HepG2 (cell line): Measurements from ENCODE around the gene ACADS. TPM values are rescaled to one million over a fixed set of nuclear protein-coding genes. Genes with fewer than 3 reads are reported as not detected.

ENCODE experiments used
- ATAC-seq: fragments of 200-7000 bp; cut with Tn5 transposase; 3 replicates; pipeline ENCODE4 v1.9.1; 2020; ENCODE audit warnings: mild to moderate bottlenecking, moderate library complexity
- BruUV-seq: library from RNA; stranded (reverse); fragments of 400-500 nt; replicated peaks from 2 replicates; lab custom pipeline; 2021; lab: Mats Ljungman, UMichigan
- CTCF ChIA-PET: fragments of 300-600 bp; formaldehyde crosslinking; extraction: SDS; loops from one replicate; lab custom pipeline; 2021; ENCODE audit warnings: low total read pairs, inconsistent platforms, low intra/inter-chr PET ratio; lab: Yijun Ruan, JAX
- POLR2A ChIA-PET: fragments of 350-600 bp; sonication (Branson Sonifier 250); formaldehyde crosslinking; loops from one replicate; lab custom pipeline; 2020; ENCODE audit warnings: antibody characterized with exemption, inconsistent platforms; lab: Yijun Ruan, JAX
- DNase-seq: peaks from one replicate; pipeline ENCODE4 v3.0.0-alpha.2; 2015; ENCODE audit warnings: low spot score
- FAIRE-seq: peaks from 3 replicates; lab custom pipeline; 2011; peaks lifted over from hg19 to GRCh38; lab: Jason Lieb, UNC
- H2AFZ ChIP-seq: one replicate; pipeline ENCODE4 v1.6.1; 2011; ENCODE audit warnings: low read length, inconsistent platforms
- H3K27ac ChIP-seq: fragments of 300-600 bp; 3 replicates; pipeline ENCODE4 v1.8.0; 2011; ENCODE audit warnings: mixed run types, mild to moderate bottlenecking, mixed read lengths, low read length, inconsistent platforms; ENCODE audit not compliant: insufficient read depth; ENCODE audit errors: extremely low read length
- H3K27me3 ChIP-seq, 2 experiments: fragments of 200-600 bp in 1 of 2; 2 replicates in 1 of 2; 3 replicates in 1 of 2; pipeline versions ENCODE4 v1.6.0 to v1.8.0; 2011; ENCODE audit warnings: low read length in 2 of 2, mild to moderate bottlenecking in 2 of 2, moderate library complexity in 2 of 2, inconsistent platforms in 1 of 2; ENCODE audit not compliant: insufficient read depth in 2 of 2, control insufficient read depth in 1 of 2
- H3K36me3 ChIP-seq, 2 experiments: fragments of 200-600 bp in 1 of 2; replicated peaks in 1 of 2; 2 replicates in 1 of 2; 3 replicates in 1 of 2; pipeline versions ENCODE4 v1.5.1 to v1.8.0; 2011; ENCODE audit warnings: low read length in 2 of 2, inconsistent platforms in 1 of 2; ENCODE audit not compliant: insufficient read depth in 2 of 2, control insufficient read depth in 1 of 2
- H3K4me1 ChIP-seq: 2 replicates; pipeline ENCODE4 v1.5.1; 2012; ENCODE audit warnings: low read length, inconsistent platforms; ENCODE audit not compliant: insufficient read depth
- H3K4me2 ChIP-seq: 2 replicates; pipeline ENCODE4 v1.6.0; 2011; ENCODE audit warnings: low read depth, low read length, inconsistent platforms
- H3K4me3 ChIP-seq, 3 experiments: fragments of 200-600 bp in 1 of 3; sonication (generic), shearing (Covaris generic) in 1 of 3; replicated peaks in 1 of 3; 2 replicates each; pipeline ENCODE4 v1.5.1; 2011 to 2016; ENCODE audit warnings: low read length in 3 of 3, inconsistent platforms in 2 of 3, low read depth in 2 of 3, mild to moderate bottlenecking in 2 of 3, control low read depth in 1 of 3, mixed read lengths in 1 of 3; ENCODE audit not compliant: insufficient read depth in 1 of 3
- H3K79me2 ChIP-seq: one replicate; pipeline ENCODE4 v1.6.1; 2011; ENCODE audit warnings: low read length, inconsistent platforms; ENCODE audit not compliant: insufficient read depth
- H3K9ac ChIP-seq: 2 replicates; pipeline ENCODE4 v1.6.0; 2011; ENCODE audit warnings: mild to moderate bottlenecking, low read depth, low read length, inconsistent platforms; ENCODE audit not compliant: insufficient read depth
- H3K9me3 ChIP-seq: 2 replicates; pipeline ENCODE4 v1.5.1; 2012; ENCODE audit warnings: mild to moderate bottlenecking, low read length
- H4K20me1 ChIP-seq: 2 replicates; pipeline ENCODE4 v1.6.0; 2011; ENCODE audit warnings: inconsistent platforms, mild to moderate bottlenecking, low read length, moderate library complexity; ENCODE audit not compliant: insufficient read depth
- ADNP ChIP-seq: sonication (generic); formaldehyde crosslinking; IDR thresholded peaks from 2 replicates; pipeline ENCODE4 v1.4.0; 2020; ENCODE audit warnings: missing genetic modification reagents
- HDAC1 ChIP-seq: sonication (generic); formaldehyde crosslinking; IDR thresholded peaks from 2 replicates; pipeline ENCODE4 v1.5.1; 2020; ENCODE audit warnings: mild to moderate bottlenecking, missing genetic modification reagents
- HDAC2 ChIP-seq: sonication (generic); formaldehyde crosslinking; IDR thresholded peaks from 2 replicates; pipeline ENCODE4 v1.4.0; 2020; ENCODE audit warnings: missing genetic modification reagents
- HMG20A ChIP-seq: IDR thresholded peaks from 2 replicates; pipeline ENCODE4 v1.6.1; 2016; ENCODE audit warnings: borderline replicate concordance
- HMGA1 ChIP-seq: sonication (generic); formaldehyde crosslinking; conservative IDR thresholded peaks from 2 replicates; pipeline ENCODE4 v1.4.0; 2020; ENCODE audit warnings: missing genetic modification reagents
- NFE2L1 ChIP-seq: sonication (generic); formaldehyde crosslinking; IDR thresholded peaks from 2 replicates; pipeline ENCODE4 v1.4.0; 2020; ENCODE audit warnings: missing genetic modification reagents, mild to moderate bottlenecking, borderline replicate concordance
- NFIB ChIP-seq: sonication (generic); formaldehyde crosslinking; IDR thresholded peaks from 2 replicates; pipeline ENCODE4 v1.9.0; 2021; ENCODE audit warnings: missing genetic modification reagents, mild to moderate bottlenecking, borderline replicate concordance
- NR2F1 ChIP-seq, 2 experiments: fragments of 450-650 bp in 1 of 2; formaldehyde crosslinking in 1 of 2; IDR thresholded peaks; 2 replicates each; pipeline versions ENCODE4 v1.5.0 to v1.6.1; 2016 to 2020; ENCODE audit warnings: mild to moderate bottlenecking in 1 of 2, missing compliant biosample characterization in 1 of 2, missing genetic modification reagents in 1 of 2, moderate library complexity in 1 of 2
- NR2F6 ChIP-seq, 2 experiments: IDR thresholded peaks; 2 replicates each; pipeline ENCODE4 v1.6.1; 2016; ENCODE audit warnings: antibody characterized with exemption in 1 of 2, mild to moderate bottlenecking in 1 of 2
- PHF8 ChIP-seq: sonication (generic); formaldehyde crosslinking; IDR thresholded peaks from 2 replicates; pipeline ENCODE4 v1.5.0; 2020; ENCODE audit warnings: missing genetic modification reagents
- SKI ChIP-seq: fragments of 450-650 bp; IDR thresholded peaks from one replicate; pipeline ENCODE4 v1.6.1; 2018; ENCODE audit warnings: mild to moderate bottlenecking; ENCODE audit not compliant: partially characterized antibody
- YEATS2 ChIP-seq: sonication (generic); formaldehyde crosslinking; IDR thresholded peaks from 2 replicates; pipeline ENCODE4 v1.4.0; 2020; ENCODE audit warnings: missing genetic modification reagents, borderline replicate concordance
- ZFP91 ChIP-seq: sonication (generic); formaldehyde crosslinking; IDR thresholded peaks from 2 replicates; pipeline ENCODE4 v1.9.0; 2022; ENCODE audit warnings: missing genetic modification reagents, mild to moderate bottlenecking, borderline replicate concordance
- ZNF234 ChIP-seq: sonication (generic); formaldehyde crosslinking; conservative IDR thresholded peaks from 2 replicates; pipeline ENCODE4 v1.5.1; 2020; ENCODE audit warnings: mild to moderate bottlenecking, missing genetic modification reagents
- ZNF383 ChIP-seq: sonication (generic); formaldehyde crosslinking; IDR thresholded peaks from 2 replicates; pipeline ENCODE4 v1.4.0; 2020; ENCODE audit warnings: missing genetic modification reagents, mild to moderate bottlenecking, borderline replicate concordance
- ZNF44 ChIP-seq: sonication (generic); formaldehyde crosslinking; IDR thresholded peaks from 2 replicates; pipeline ENCODE4 v1.5.1; 2020; ENCODE audit warnings: mild to moderate bottlenecking, missing genetic modification reagents
- WGBS: methylation state at CpG from one replicate; pipeline ENCODE4 v1.1.6; 2017; ENCODE audit warnings: low lambda C conversion rate; 5-methylcytosine and 5-hydroxymethylcytosine counted together
- in situ Hi-C: cut with HindIII; loops from 2 replicates; pipeline ENCODE4 v1.10.0; 2017; ENCODE audit warnings: low pct_unique_long_range_greater_than_20kb; ENCODE audit not compliant: extremely low pct_ligation_motif_present
- intact Hi-C: fragments of 100-400 bp; cut with micrococcal nuclease; formaldehyde crosslinking; loops from one replicate; pipeline ENCODE4 v1.10.0; 2022; ENCODE audit not compliant: unreplicated experiment
- polyA plus RNA-seq, 8 experiments: library from polyadenylated mRNA; depleted of rRNA in 3 of 8; stranded (reverse) in 7 of 8; unstranded in 1 of 8; fragments of >200 nt; fragmentation: Illumina TruSeq in 4 of 8; extraction: Trizol in 4 of 8; gene quantifications; 2 replicates each; pipeline versions ENCODE4 v1.2.1 to v1.2.3, GENCODE V29; 2011 to 2016; ENCODE audit warnings: low read depth in 4 of 8, missing spikeins in 1 of 8, mixed read lengths in 1 of 8; ENCODE audit not compliant: insufficient read depth in 1 of 8
- total RNA-seq, 5 experiments: library from RNA; depleted of rRNA; stranded (reverse); fragments of >200 nt; fragmentation: Illumina TruSeq; extraction: Trizol; gene quantifications; 2 replicates each; pipeline ENCODE4 v1.2.3, GENCODE V29; 2016; ENCODE audit warnings: low read depth in 1 of 5
- TF ChIP-seq, protein P1 (sequence below): sonication (generic); formaldehyde crosslinking; IDR thresholded peaks from 2 replicates; pipeline ENCODE4 v1.5.1; 2020; ENCODE audit warnings: mild to moderate bottlenecking, missing genetic modification reagents
- TF ChIP-seq, protein P2 (sequence below): sonication (generic); formaldehyde crosslinking; IDR thresholded peaks from 2 replicates; pipeline ENCODE4 v1.4.0; 2020; ENCODE audit warnings: missing genetic modification reagents

Gene ACADS
- total and polyA plus RNA-seq, 2 of the 13 experiments (the other 11 are each of a cell fraction or from before 2014, with no cell fraction given): 17.4 to 27.7 TPM

- TF ChIP-seq HDAC2 (CRISPR knock-in tag): peak; percentile 44; the same call in 1 of the 2 replicates
- peak; percentile 64; the same call in 1 of the 2 replicates for TF ChIP-seq YEATS2 (CRISPR knock-in tag)
- TF ChIP-seq SKI: no peak
- TF ChIP-seq ZNF44 (CRISPR knock-in tag): no peak
- peak; percentile 83 for TF ChIP-seq NR2F6 (IDR thresholded peaks at IDR 0.05)
- TF ChIP-seq NR2F6 (CRISPR knock-in tag; IDR thresholded peaks at IDR 0.05): peak; percentile 82
- peak; percentile 69; the same call in 1 of the 2 replicates for TF ChIP-seq HMG20A (CRISPR knock-in tag)
- TF ChIP-seq, all 625 proteins: peak for 51
Observed at GRCh38 chr12:120692524-120693033, 33.0 kb upstream of the ACADS start (continued).

GRCh38 chr12:120693848-120694247 lies 31.8 kb upstream of the ACADS start:
- intact Hi-C loops: no loop called here
- no peak overlapping the region for H3K4me2 ChIP-seq
- in situ Hi-C loops: no loop called here
- no peak overlapping the region for H3K4me3 ChIP-seq
- ATAC-seq: no peak
- no peak overlapping the region for H3K9ac ChIP-seq
- H3K79me2 ChIP-seq: peaks cover 63% of the 10 kb centered on the region
- no peaks in the 10 kb centered on the region for H3K27me3 ChIP-seq
- DNase-seq: no peak
- BruUV-seq: no TSS peak
- ChIA-PET POLR2A (no interaction called here), CTCF (no interaction called here)
- 98% methylated on average over 4 of the region's 4 CpGs for WGBS
- peaks cover 53% of the 10 kb centered on the region for H3K4me1 ChIP-seq
- peaks cover 28 to 58% of the 10 kb centered on the region in 2 experiments for H3K36me3 ChIP-seq
- H2AFZ ChIP-seq: no peak overlapping the region
- no peak overlapping the region for H3K27ac ChIP-seq
- peaks cover 36% of the 10 kb centered on the region for H4K20me1 ChIP-seq
- H3K9me3 ChIP-seq: no peaks in the 10 kb centered on the region
- FAIRE-seq: no peak
- TF ChIP-seq NFE2L1: no peak
- TF ChIP-seq, protein P1, sequence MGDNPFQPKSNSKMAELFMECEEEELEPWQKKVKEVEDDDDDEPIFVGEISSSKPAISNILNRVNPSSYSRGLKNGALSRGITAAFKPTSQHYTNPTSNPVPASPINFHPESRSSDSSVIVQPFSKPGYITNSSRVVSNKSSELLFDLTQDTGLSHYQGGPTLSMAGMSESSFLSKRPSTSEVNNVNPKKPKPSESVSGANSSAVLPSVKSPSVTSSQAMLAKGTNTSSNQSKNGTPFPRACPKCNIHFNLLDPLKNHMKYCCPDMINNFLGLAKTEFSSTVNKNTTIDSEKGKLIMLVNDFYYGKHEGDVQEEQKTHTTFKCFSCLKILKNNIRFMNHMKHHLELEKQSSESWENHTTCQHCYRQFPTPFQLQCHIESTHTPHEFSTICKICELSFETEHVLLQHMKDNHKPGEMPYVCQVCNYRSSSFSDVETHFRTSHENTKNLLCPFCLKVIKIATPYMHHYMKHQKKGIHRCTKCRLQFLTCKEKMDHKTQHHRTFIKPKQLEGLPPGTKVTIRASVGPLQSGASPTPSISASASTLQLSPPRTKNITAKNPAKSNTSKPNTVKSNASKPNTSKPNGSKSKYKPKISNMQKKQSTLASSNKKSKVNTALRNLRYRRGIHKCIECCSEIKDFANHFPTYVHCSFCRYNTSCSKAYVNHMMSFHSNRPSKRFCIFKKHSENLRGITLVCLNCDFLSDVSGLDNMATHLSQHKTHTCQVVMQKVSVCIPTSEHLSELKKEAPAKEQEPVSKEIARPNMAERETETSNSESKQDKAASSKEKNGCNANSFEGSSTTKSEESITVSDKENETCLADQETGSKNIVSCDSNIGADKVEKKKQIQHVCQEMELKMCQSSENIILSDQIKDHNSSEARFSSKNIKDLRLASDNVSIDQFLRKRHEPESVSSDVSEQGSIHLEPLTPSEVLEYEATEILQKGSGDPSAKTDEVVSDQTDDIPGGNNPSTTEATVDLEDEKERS (CRISPR knock-in tag): no peak
- no peak for TF ChIP-seq HDAC1
- no peak for TF ChIP-seq HMGA1 (CRISPR knock-in tag)
- TF ChIP-seq PHF8 (CRISPR knock-in tag): no peak
- TF ChIP-seq NR2F1 (CRISPR knock-in tag; IDR thresholded peaks at IDR 0.05): no peak
- TF ChIP-seq NFIB: no peak
- TF ChIP-seq, protein P2, sequence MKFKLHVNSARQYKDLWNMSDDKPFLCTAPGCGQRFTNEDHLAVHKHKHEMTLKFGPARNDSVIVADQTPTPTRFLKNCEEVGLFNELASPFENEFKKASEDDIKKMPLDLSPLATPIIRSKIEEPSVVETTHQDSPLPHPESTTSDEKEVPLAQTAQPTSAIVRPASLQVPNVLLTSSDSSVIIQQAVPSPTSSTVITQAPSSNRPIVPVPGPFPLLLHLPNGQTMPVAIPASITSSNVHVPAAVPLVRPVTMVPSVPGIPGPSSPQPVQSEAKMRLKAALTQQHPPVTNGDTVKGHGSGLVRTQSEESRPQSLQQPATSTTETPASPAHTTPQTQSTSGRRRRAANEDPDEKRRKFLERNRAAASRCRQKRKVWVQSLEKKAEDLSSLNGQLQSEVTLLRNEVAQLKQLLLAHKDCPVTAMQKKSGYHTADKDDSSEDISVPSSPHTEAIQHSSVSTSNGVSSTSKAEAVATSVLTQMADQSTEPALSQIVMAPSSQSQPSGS (CRISPR knock-in tag): no peak
- no peak for TF ChIP-seq ADNP (CRISPR knock-in tag)
- no peak for TF ChIP-seq ZNF234 (CRISPR knock-in tag)
- no peak for TF ChIP-seq NR2F6 (IDR thresholded peaks at IDR 0.05)
- no peak for TF ChIP-seq NR2F6 (CRISPR knock-in tag; IDR thresholded peaks at IDR 0.05)
- TF ChIP-seq ZNF383 (CRISPR knock-in tag): no peak
- TF ChIP-seq ZFP91: no peak
